Gastrocnemius medialis (tissue), 4 donors: Measurements from ENCODE around the gene PPP1R16B. TPM values are rescaled to one million over a fixed set of nuclear protein-coding genes. Genes with fewer than 3 reads are reported as not detected.

Experiments
- ATAC-seq, 2 donors: fragments of 150-250 bp; one replicate each; pipeline ENCODE4 v1.9.1; 2016
- DNase-seq, 2 donors: peaks; one replicate each; pipeline ENCODE4 v3.0.0-alpha.2; 2019
- H3K27ac ChIP-seq, 4 donors: fragments of 200-600 bp; sonication (generic); 1 replicate in 1 of 4; 2 replicates in 3 of 4; pipeline ENCODE4 v1.5.1; 2016 to 2018; ENCODE audit warnings: mild to moderate bottlenecking in 2 of 4, moderate library complexity in 1 of 4
- H3K27me3 ChIP-seq, 3 donors: fragments of 200-600 bp; sonication (generic) in 2 of 3; 1 replicate in 1 of 3; 2 replicates in 2 of 3; pipeline versions ENCODE4 v1.5.1 to v1.6.0; 2016 to 2019; ENCODE audit warnings: mild to moderate bottlenecking in 1 of 3, moderate library complexity in 1 of 3
- H3K36me3 ChIP-seq, 2 donors: fragments of 200-600 bp; sonication (generic) in 1 of 2; one replicate each; pipeline ENCODE4 v1.5.1; 2017 to 2018
- H3K4me1 ChIP-seq, 2 donors: fragments of 200-600 bp; sonication (generic) in 1 of 2; one replicate each; pipeline ENCODE4 v1.5.1; 2016 to 2017; ENCODE audit warnings: mild to moderate bottlenecking in 2 of 2
- H3K4me3 ChIP-seq, 4 donors: fragments of 200-600 bp; sonication (generic) in 3 of 4; 1 replicate in 1 of 4; 2 replicates in 3 of 4; pipeline ENCODE4 v1.5.1; 2016 to 2019; ENCODE audit warnings: mild to moderate bottlenecking in 2 of 4
- H3K9me3 ChIP-seq, 3 donors: fragments of 200-600 bp; sonication (generic) in 2 of 3; 1 replicate in 1 of 3; 2 replicates in 2 of 3; pipeline ENCODE4 v1.5.1; 2016 to 2019
- CTCF ChIP-seq, 5 experiments: fragments of 450-650 bp in 3 of 5; fragments of 200-600 bp in 2 of 5; sonication (generic) in 2 of 5; IDR thresholded peaks in 4 of 5; conservative IDR thresholded peaks in 1 of 5; 1 replicate in 4 of 5; 2 replicates in 1 of 5; pipeline ENCODE4 v1.5.1; 2016 to 2019; ENCODE audit warnings: antibody characterized with exemption in 5 of 5, mild to moderate bottlenecking in 3 of 5, moderate library complexity in 3 of 5
- POLR2A ChIP-seq, 2 donors: fragments of 450-650 bp; IDR thresholded peaks; one replicate each; pipeline ENCODE4 v1.6.1; 2017; ENCODE audit warnings: antibody characterized with exemption in 2 of 2, mild to moderate bottlenecking in 2 of 2, moderate library complexity in 2 of 2
- in situ Hi-C, 4 donors: fragments of 200-750 bp; cut with MboI; loops; one replicate each; pipeline versions ENCODE4 v1.15.0 to v1.8.0; 2017; ENCODE audit warnings: low sequenced_read_pairs in 4 of 4
- intact Hi-C: fragments of 100-400 bp; cut with DNase I; formaldehyde crosslinking; loops from one replicate; pipeline ENCODE4 v1.15.1; 2023; ENCODE audit warnings: low total_unique reads
- total RNA-seq, 4 donors: library from RNA; depleted of rRNA; stranded (reverse); fragments of >200 nt; gene quantifications; one replicate each; pipeline versions ENCODE4 v1.1.0 to v1.2.3, GENCODE V29; 2016

The PPP1R16B gene
- total RNA-seq, 4 donors from 2014 or later = 0.16 to 2.4 (median 0.59) TPM

DNA sequence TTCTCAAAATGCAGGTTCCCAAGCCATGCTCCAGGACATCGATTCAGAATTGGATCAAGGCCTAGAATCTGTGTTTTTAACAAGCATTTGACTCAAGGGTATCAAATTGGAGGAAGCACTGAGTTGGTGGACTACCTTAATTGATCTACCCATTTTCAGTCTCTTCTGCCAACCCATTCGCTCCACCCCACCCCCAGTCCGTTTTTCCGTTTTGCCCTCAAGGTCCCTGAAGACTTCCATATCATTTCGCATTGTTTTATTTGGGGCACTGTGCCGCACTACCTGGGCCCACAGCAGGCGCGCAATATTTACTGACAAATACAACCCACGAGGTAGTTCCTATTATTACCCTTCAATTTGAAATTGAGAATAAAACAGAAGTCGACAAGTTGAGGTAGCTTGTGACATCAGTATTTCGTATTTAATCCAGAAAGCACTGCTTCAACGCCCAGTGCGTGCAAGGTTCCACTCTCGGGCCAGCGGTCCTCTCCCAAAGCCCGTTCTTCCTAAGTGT, 156.1 kb downstream of the PPP1R16B start:
- Histone ChIP-seq H3K9me3 (no peaks in the 10 kb centered on the region), H3K4me1 (peaks cover 15 to 20% of the 10 kb centered on the region in 2 donors), H3K36me3 (no peaks in the 10 kb centered on the region), H3K27ac (peak overlapping the region; percentile 95 to 98 (median 96)), H3K4me3 (peak overlapping the region; percentile 94 to 99 (median 96)), H3K27me3 (no peaks in the 10 kb centered on the region)
- intact Hi-C loops = loop anchor here (1.0 to 2.0 kb wide), 2 partner anchors 35 to 213 kb away; partner anchors contain the start of genes ACTR5 and FAM83D
- in situ Hi-C loops = no loop called here
- no peak for ATAC-seq
- no peak for TF ChIP-seq CTCF (IDR thresholded peaks at IDR 0.05 in 4 of 5, conservative IDR thresholded peaks at IDR 0.05 in 1 of 5)
- TF ChIP-seq POLR2A (IDR thresholded peaks at IDR 0.05) = no peak
- DNase-seq = no peak

GRCh38 chr20:38962044-38962927, 156.8 kb downstream of the PPP1R16B start, which contains the start of gene DHX35:
TSS of gene DHX35 (plus strand) at chr20:38962344. CDS start at chr20:38962368, 24 bp downstream.
- TF ChIP-seq CTCF (IDR thresholded peaks at IDR 0.05 in 4 of 5, conservative IDR thresholded peaks at IDR 0.05 in 1 of 5) = peak in 2 of 5 experiments; percentile 28 to 40
- TF ChIP-seq POLR2A (IDR thresholded peaks at IDR 0.05) = peak in 1 of 2 donors; percentile 19
- peak within 1 kb of the TSS; percentile 95 to 98 (median 96) for H3K27ac ChIP-seq
- H3K4me1 ChIP-seq = peaks cover 15 to 20% of the 10 kb centered on the region in 2 donors
- peak within 1 kb of the TSS; percentile 94 to 99 (median 96) for H3K4me3 ChIP-seq
- no peaks in the 10 kb centered on the region for H3K27me3 ChIP-seq
- in situ Hi-C loops (no loop called here), intact Hi-C loops (loop anchor here (2.0 kb wide), 1 partner anchor 35 kb away; the partner anchor contains the start of gene FAM83D)
- DNase-seq = peak; percentile 96
- H3K9me3 ChIP-seq = no peaks in the 10 kb centered on the region
- no peaks in the 10 kb centered on the region for H3K36me3 ChIP-seq
- ATAC-seq = peak; percentile 97 to 98

DNA sequence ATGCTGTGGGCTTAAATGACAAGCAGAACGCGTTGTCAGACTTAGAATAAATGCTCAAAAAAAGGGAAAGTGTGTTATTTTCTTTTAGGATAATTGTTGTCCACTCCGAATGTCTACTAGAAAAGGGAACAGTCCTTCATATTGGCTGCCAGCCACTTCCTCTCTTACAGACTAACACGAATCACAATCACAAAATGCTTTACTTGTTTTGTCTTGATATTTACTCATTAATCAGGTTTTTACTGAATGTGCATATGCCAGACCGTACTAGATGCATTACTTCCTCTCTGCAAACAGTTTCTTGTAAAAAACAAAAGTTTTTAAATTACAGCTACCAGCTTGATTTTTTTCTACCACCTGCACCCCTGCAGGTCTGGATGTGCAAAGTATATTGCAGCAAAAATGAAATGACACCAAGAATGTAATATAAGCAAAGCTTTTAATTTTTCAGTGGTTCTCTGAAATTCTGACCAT, 157.5 kb downstream of the PPP1R16B start:
- TF ChIP-seq CTCF (IDR thresholded peaks at IDR 0.05 in 4 of 5, conservative IDR thresholded peaks at IDR 0.05 in 1 of 5) (no peak), POLR2A (IDR thresholded peaks at IDR 0.05) (no peak)
- Histone ChIP-seq H3K4me3 (peak overlapping the region; percentile 94 to 99 (median 96)), H3K4me1 (peaks cover 15 to 20% of the 10 kb centered on the region in 2 donors), H3K9me3 (no peaks in the 10 kb centered on the region), H3K36me3 (no peaks in the 10 kb centered on the region), H3K27me3 (no peaks in the 10 kb centered on the region), H3K27ac (peak overlapping the region; percentile 95 to 98 (median 96))
- intact Hi-C loops = loop anchor here (2.0 kb wide), 1 partner anchor 36 kb away; the partner anchor contains the start of gene FAM83D
- in situ Hi-C loops = no loop called here
- DNase-seq = no peak
- no peak for ATAC-seq

DNA sequence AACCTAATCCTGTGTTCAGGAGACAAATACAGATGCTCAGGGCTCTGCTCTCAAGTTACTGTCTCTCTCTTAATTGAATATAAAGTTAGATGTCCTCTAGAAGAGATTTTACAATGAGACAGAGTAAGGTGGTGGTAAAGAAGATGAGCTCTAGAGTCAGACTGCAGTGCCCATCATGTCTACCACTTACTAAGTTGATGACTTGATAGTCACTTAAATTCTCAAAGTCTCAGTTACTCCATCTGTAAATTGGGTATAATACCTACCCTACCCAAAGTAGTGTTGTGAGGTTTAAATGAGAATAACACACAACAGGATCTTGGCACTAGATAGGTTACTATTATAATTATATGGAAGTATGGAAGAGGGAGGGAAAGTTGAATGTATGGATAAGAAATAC, 158.2 kb downstream of the PPP1R16B start:
- no peak for DNase-seq
- Histone ChIP-seq H3K9me3 (no peaks in the 10 kb centered on the region), H3K4me1 (peaks cover 15 to 20% of the 10 kb centered on the region in 2 donors), H3K27me3 (no peaks in the 10 kb centered on the region), H3K4me3 (no peak overlapping the region), H3K36me3 (no peaks in the 10 kb centered on the region), H3K27ac (no peak overlapping the region)
- in situ Hi-C loops = no loop called here
- intact Hi-C loops = loop anchor here (2.0 kb wide), 1 partner anchor 37 kb away; the partner anchor contains the start of gene FAM83D
- no peak for ATAC-seq
- TF ChIP-seq POLR2A (IDR thresholded peaks at IDR 0.05) (no peak), CTCF (IDR thresholded peaks at IDR 0.05 in 4 of 5, conservative IDR thresholded peaks at IDR 0.05 in 1 of 5) (no peak)
